NCI-H2227 (cell line): ENCODE results near the gene DGCR6.
"Not testable (repeated sequence)": the region's sequence is repeated elsewhere in the genome, so short reads cannot be mapped to it uniquely, and the experiment has no call there.

Experiments
- DNase-seq: peaks from one replicate; lab custom pipeline; 2025; ENCODE audit not compliant: unreplicated experiment; lab: John Stamatoyannopoulos, UW

The DGCR6 gene

DNA sequence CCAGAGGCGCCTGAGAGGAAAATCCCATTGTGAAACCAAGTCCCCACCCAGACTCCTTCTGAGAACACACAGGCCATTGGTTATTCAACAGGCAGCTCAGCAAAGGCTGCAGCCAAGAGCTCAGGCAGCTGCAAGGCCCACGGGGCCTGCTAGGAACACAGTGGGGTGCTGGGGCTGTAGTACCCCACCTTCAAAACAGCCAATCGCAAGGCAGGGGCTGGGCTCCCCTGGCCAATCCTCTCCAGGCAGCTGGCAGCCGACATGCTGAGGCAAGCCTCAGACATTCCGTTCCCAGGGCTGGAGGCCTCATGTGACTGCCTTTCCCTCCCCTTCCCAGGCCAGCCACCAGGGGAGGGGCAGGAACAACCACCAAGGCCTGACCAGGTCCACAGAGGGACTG, 23.3 kb downstream of the DGCR6 start:
- no peak for DNase-seq

- DNase-seq: no peak
These were observed 26.0 kb downstream of the DGCR6 start for GRCh38 chr22:18931905-18932652.

GRCh38 chr22:18933914-18934313, 27.8 kb downstream of the DGCR6 start:
- DNase-seq: no peak

DNA sequence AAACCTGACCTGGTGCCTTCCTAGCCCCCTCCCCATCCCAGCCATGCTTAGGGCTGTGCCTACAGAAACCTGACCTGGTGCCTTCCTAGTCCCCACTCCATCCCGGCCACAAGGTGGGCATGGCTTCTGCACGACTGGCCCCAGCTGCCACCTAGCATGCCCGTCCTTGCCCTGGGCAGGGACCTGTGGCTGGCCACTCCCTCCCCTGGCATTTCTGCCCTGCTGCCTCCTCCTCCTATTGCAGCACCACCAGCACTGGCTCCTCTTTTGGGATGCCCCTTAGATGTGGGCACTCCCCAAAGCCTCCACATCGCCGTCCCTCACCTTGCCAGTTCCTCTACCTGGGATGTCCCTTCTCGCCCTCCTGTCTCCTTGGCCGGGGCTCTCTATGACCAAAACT, 28.6 kb downstream of the DGCR6 start:
- not testable (repeated sequence) for DNase-seq

DNA sequence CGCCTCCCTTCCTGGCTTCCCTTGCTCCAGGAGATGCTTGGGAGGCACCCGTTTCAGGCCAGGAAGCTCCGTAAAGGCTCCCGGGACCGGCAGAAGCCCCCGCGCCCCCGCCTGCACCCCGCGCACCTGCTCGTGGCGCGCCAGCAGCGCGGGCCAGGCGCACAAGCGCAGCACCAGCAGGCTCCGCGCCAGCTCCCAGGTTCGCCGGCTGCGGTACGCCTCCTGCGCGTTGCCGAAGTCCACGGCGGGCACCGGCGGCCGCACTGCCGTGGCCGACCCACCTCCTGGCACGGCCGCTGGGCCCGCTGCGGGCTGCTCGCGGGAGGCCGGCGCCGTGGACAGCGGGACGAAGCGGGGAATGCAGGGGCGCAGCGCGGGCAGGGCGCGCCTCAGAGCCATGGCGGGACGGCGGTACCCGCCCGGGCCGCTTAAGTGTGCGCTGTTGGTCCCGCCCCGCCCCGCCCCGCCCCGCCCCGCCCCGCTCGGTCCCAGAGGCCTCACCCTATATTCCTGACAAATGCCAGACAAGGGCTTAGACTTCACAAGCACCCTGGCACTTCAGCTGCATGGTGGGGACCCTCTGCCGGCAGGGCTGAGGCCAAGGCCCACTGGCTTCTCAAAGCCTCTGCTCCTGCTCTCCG, 29.9 kb downstream of the DGCR6 start, which contains the start of gene PRODH:
Gene PRODH (minus strand): TSS at position 405 of the 641 bp plus-strand sequence. CDS start 6 bp downstream, at position 399.
- DNase-seq: no peak

GRCh38 chr22:18938691-18939090, 32.6 kb downstream of the DGCR6 start:
- DNase-seq: not testable (repeated sequence)

- not testable (repeated sequence) for DNase-seq
These were observed 41.0 kb downstream of the DGCR6 start for GRCh38 chr22:18947105-18947504.

- no peak for DNase-seq
These were observed 41.8 kb downstream of the DGCR6 start for GRCh38 chr22:18947905-18948304.

DNA sequence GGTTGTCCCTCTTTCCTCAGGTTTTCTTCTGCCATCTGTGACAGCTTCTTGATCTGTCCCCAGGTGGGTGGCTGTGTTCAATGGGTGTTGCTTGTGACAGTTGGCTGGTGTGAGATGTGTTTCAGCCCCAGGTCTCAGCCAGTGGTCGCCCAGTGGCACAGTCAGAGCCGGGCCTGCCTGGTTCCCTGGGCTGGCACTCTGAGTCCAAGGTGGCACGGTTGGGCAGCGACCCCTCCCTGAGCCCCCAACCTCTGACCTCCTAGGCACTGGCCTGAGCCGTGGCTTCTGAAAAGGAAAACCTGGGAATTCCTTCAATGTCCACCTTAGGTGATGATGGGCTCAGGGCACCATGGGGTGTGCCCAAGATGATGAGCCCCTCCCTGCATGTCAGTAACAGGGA, 44.0 kb downstream of the DGCR6 start:
- no peak for DNase-seq

- no peak for DNase-seq
These were observed 45.9 kb downstream of the DGCR6 start for GRCh38 chr22:18952022-18952421.

DNA sequence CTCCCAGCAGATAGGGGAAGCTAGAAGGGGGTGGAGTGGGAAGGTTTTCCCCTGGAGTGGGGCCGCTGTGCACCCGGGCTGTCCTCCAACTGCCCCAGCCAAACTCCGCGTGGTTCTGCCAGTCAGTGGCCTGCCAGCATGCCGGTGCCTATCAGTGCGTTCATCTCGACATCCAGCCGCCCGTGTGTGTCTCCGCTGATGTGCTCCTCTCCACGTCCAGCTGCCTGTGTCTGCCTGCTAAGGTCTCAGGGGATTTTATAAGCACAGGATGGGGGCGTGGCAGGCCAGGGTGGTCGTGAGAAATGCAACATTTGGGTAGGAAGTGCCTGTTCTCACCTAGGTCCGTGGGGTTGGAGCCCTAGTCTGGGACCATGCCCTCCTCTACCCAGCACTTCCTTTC, 47.0 kb downstream of the DGCR6 start:
- not testable (repeated sequence) for DNase-seq

- peak; percentile 76 for DNase-seq
These were observed 48.3 kb downstream of the DGCR6 start for GRCh38 chr22:18954303-18954989.

DNA sequence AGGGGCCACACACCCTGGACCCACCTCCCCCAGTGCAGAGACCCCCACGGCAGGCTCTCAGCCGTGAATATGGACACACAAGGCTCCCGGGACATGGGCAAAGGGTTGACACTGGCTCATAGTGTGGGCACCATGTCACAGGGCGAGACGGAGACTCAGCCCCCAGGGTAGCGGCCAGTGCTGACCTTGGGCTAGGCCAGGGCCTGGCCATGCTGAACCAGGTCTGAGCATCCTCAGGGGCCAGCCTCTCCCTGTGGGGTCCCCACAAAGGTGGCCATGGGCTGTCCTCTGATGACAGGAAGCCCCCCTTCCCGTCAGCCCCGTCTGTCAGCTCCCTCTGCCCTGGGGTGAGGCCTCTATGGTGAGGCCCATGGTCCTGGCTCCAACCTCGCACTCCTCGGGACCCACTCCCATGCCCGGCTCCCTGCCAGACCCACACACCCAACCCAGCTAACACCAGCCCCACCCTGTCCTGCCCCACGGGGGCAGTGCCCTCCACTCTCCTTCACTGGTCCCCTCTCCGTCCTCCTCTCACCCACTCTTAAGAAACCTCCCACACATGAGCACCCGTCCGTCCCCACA, 49.0 kb downstream of the DGCR6 start:
- DNase-seq: no peak

DNA sequence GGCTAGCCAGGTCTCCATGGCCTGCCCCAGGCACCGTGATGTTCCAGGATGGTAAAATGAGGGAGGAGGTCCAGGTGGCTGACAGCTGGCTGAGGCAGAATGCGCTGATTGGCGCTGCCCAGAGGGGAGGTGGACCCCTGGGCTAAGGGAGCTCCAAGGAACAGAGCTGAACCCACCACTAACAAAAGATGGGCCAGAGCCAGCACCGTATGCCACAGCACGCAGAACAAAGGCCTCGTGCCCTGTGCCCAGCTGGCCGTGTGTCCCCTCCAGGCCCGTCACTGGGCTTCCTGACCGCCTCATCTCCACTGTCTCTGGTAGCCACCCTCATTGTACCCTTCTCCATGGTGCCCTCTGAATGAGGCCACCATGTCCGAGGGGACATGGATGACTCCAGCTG, 49.6 kb downstream of the DGCR6 start:
- no peak for DNase-seq

GRCh38 chr22:18956121-18956895, 50.2 kb downstream of the DGCR6 start:
- not testable (repeated sequence) for DNase-seq

DNA sequence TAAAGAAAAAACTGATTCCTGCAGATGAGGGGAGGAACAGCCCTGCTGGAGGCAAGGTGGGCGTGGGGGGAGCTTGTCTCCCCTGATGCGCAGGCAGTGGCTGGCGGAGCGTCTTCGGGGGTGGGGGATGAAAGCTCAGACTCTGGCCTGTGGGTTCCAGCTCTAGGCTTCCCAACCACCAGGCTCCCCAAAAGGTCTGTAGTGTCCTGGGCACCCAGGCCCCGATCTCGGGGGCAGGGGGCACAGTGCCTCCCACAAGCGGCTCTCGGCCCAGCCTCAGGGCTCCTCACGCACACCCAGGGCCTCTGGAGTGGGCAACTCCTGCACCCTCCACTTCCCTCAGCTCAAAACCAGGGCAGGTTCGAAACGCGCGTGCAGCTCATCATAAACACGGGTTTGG, 50.8 kb downstream of the DGCR6 start:
- DNase-seq: not testable (repeated sequence)

DNA sequence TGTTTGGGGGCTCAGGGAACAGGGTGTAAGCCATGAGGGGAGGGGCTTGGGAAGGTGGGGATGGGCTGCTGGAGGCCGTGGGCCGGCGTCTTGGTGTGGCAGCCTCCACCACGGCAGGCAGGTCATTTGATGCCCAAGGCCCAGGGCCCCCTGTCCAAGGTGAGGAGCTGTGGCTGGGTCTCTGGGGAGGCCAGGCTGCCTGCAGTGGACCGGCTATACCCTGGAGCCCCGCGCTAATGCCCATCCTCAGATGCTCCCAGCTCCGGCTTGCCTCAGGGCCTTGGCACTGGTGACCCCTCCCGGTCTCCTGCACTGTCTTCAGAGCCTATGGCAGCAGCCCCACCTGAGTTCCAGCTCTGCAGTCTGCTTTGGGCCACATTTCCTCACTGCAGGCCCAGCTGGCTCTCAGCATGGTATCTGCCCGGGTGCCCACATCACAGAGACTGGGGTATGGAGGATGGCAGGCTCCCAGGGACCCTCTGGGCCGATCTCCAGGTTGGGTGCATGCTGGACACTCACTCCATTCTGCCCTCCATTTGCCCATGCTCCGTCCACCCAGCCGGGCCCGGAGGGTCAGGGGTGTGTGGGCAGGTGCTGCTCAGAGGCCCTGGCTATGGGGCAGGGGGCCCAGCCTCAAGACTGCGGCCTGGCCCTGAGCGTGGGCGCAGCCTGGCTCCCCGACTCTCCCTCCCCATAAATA, 51.7 kb downstream of the DGCR6 start:
- DNase-seq: not testable (repeated sequence)

DNA sequence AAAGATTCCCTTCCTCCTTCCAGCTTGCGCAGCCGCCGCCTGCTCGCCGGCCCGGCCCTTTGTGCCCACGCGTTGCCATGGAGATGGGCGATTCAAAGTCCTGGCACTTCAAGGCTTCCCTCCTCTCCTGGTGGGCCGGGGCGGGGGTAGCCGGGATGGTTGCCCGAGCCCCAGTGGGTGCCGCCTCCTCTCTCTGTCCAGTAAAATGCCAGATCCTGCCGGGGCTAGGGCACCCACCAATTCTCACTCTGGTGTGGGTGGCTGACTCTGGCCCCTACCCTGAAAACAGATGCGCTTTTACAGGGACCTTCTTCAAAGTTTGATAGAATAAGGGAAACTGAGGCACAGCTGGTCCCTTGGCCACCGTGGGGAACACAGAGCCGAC, 52.2 kb downstream of the DGCR6 start:
- DNase-seq: peak; percentile 63

DNA sequence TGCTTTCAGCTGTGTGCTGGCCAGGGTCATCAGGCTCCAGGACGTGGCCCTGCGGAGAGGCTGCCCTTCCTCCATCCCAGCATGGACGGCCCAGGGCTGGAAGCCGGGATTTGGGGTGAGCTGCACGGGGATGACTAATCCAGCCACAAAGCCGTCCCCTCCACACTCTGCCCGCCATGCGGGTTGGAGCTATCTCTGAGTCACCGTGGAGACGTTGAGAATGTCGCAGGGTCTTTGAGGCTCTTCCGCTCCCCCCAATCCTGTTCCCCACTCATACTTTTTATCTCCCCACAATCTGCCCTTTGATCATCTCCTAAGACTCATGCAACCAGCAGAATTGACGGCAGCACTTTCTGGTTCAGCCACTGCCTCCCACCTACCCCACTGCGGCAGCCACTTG, 52.6 kb downstream of the DGCR6 start:
- not testable (repeated sequence) for DNase-seq

- not testable (repeated sequence) for DNase-seq
These were observed 53.1 kb downstream of the DGCR6 start for GRCh38 chr22:18959266-18959665.
